Mucosa of descending colon (tissue), 3 donors: Measurements from ENCODE around the gene MYH16. TPM values are rescaled to one million over a fixed set of nuclear protein-coding genes. Genes with fewer than 3 reads are reported as not detected.

Experiments used
- ATAC-seq: fragments of 200-7000 bp; cut with Tn5 transposase; one replicate; pipeline ENCODE4 v1.9.1; 2020; ENCODE audit warnings: mild to moderate bottlenecking, moderate library complexity
- DNase-seq, 3 donors: peaks; one replicate each; pipeline ENCODE4 v3.0.0-alpha.2; 2020
- H3K36me3 ChIP-seq: fragments of 200-600 bp; one replicate; pipeline ENCODE4 v1.8.0; 2021; ENCODE audit warnings: low read depth, mild to moderate bottlenecking
- H3K4me1 ChIP-seq: fragments of 200-600 bp; one replicate; pipeline ENCODE4 v1.8.0; 2021; ENCODE audit warnings: low read depth, mild to moderate bottlenecking
- H3K4me3 ChIP-seq: fragments of 200-600 bp; one replicate; pipeline ENCODE4 v1.8.0; 2021; ENCODE audit warnings: mild to moderate bottlenecking
- H3K9me3 ChIP-seq: fragments of 200-600 bp; one replicate; pipeline ENCODE4 v1.8.0; 2021; ENCODE audit warnings: mild to moderate bottlenecking
- intact Hi-C, 2 donors: fragments of 100-400 bp; cut with DNase I in 1 of 2; cut with micrococcal nuclease in 1 of 2; formaldehyde crosslinking; loops; one replicate each; pipeline versions ENCODE4 v1.11.0 to v1.11.1; 2022; cut with DNase I, micrococcal nuclease
- total RNA-seq, 3 donors: library from RNA; stranded (reverse); fragmentation: NEBNext Ultra II Directional in 2 of 3; extraction: Animal tissue kit (Norgen Biotek cat#: 25700) in 2 of 3; gene quantifications; one replicate each; pipeline versions ENCODE4 v1.2.1 to v1.2.4, GENCODE V29; 2021 to 2023
- TF ChIP-seq, protein P1 (sequence below): fragments of 200-600 bp; IDR thresholded peaks from one replicate; pipeline ENCODE4 v1.8.0; 2022; ENCODE audit warnings: antibody characterized with exemption, mild to moderate bottlenecking
- donor health status: DM: no; HTN: no; CAD: no; lungs with moderate emphysema.
- donor health status: DM: no; HTN: no; CAD: no.
- donor health status: DM: no; HTN: yes; CAD: no.

MYH16 gene
- total RNA-seq, 3 donors from 2014 or later: not detected

DNA sequence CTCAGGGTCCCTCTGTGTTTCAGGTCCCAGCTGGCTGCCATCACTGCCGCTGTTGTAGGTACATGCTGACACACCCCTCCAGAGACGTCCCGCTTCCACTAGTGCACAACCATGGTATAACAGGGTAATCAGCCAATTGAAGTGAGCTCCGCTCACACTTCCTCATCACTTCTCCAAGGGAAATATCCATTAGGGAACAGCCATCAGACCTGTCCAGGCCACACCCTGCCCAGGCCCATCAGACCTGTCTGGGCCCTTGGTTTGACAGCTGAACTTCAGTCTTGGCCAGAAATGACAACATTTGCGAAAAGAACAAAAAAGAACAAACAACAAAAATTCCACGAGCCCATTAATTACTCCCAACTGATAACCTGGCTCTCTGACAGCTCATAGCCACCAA, 11.0 kb upstream of the MYH16 start:
- intact Hi-C loops: no loop called here
- ATAC-seq: peak; percentile 45
- TF ChIP-seq, protein P1, sequence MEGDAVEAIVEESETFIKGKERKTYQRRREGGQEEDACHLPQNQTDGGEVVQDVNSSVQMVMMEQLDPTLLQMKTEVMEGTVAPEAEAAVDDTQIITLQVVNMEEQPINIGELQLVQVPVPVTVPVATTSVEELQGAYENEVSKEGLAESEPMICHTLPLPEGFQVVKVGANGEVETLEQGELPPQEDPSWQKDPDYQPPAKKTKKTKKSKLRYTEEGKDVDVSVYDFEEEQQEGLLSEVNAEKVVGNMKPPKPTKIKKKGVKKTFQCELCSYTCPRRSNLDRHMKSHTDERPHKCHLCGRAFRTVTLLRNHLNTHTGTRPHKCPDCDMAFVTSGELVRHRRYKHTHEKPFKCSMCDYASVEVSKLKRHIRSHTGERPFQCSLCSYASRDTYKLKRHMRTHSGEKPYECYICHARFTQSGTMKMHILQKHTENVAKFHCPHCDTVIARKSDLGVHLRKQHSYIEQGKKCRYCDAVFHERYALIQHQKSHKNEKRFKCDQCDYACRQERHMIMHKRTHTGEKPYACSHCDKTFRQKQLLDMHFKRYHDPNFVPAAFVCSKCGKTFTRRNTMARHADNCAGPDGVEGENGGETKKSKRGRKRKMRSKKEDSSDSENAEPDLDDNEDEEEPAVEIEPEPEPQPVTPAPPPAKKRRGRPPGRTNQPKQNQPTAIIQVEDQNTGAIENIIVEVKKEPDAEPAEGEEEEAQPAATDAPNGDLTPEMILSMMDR: no peak
- Histone ChIP-seq H3K4me3 (no peak overlapping the region), H3K36me3 (no peaks in the 10 kb centered on the region), H3K4me1 (no peaks in the 10 kb centered on the region), H3K9me3 (no peaks in the 10 kb centered on the region)
- no peak for DNase-seq

DNA sequence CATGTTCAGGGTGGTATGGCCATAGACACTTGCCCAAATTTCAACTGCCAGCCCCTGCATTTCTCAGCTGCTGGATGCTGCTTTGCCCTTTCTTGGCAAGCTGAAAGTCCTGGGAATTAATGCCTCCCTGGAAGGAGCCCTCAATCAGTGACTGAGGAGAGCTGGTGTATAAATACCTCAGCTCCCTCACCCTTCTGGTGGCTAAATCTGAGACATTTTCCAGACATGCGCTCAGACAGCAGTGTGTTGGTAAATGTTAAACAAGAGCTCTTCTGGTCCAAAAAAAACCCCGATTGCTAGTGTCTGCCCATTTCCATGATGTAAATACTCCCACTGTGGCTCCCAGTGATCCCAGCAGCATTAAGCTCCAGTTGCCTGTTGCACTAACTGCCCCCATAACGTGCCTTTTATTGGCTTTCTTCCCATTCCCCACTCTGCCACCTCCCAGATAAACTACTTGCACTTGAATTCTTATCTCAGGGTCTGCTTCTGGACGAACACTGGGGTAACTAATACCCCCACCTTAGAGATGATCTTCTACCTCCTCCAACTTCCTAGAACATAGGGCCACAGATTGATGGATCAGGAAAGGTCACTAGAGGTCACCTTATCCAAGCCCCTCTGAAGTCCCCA, 6.7 kb upstream of the MYH16 start:
- intact Hi-C loops: no loop called here
- ATAC-seq: no peak

DNA sequence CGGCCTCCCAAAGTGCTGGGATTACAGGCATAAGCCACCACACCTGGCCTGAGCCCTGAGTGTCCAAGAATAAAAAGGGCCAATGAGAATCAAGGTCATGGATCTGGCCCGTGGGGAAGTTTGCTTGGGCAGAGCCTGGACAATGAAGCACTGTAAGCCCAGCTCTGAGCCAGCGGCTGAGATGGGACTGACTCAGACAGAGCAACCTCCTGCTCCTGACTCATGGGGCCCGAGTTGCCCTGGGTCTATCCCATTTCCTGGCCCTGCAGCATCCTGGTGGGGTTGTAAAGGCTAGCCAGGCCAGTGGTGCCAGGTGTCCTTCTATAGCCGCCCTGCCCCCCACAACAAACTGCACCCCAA, 5.2 kb upstream of the MYH16 start:
- H3K9me3 ChIP-seq: no peaks in the 10 kb centered on the region
- ATAC-seq (peak; percentile 81), DNase-seq (no peak)
- no peaks in the 10 kb centered on the region for H3K4me1 ChIP-seq
- no peak overlapping the region for H3K4me3 ChIP-seq
- no peaks in the 10 kb centered on the region for H3K36me3 ChIP-seq
- TF ChIP-seq, protein P1: no peak
- intact Hi-C loops: no loop called here

More for the DNA sequence above, 6.7 kb upstream of the MYH16 start:
- H3K9me3 ChIP-seq: no peaks in the 10 kb centered on the region
- TF ChIP-seq, protein P1: no peak
- no peak for DNase-seq
- no peaks in the 10 kb centered on the region for H3K4me1 ChIP-seq
- no peak overlapping the region for H3K4me3 ChIP-seq
- no peaks in the 10 kb centered on the region for H3K36me3 ChIP-seq

DNA sequence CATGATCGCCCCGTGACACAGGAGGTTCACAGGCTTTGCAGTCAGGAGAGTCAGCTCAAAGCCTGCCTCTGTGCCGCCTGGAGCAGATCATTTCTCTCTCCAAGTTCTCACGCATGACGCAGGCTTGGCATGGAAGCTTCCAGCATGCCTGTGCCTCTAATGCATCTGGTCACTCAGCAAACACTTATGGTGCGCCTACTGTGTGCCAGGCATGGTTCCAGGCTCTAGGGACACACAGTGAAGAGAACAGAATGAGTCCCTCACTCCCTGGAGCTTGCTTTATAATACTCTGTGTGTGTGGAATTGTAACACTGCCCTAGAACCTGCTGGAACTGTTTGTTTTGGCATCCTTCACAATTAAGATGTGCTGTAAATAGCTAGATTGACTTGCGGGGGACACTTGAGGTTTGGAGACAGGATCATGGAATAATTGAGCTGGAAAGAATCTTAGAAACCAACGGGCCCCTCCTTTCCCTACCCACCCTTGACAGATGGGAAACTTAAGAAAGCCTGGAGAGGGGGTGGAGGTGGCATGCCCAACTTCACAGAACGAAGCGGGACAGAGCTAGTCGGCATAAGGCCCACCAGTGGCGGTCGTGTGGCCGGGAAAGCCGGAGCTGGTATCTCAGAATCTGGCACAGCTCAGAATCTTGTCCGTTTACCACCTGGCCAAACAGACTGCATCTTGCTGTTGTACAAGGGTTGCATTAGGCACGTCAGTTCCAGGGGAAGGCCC, 4.6 kb upstream of the MYH16 start:
- Histone ChIP-seq H3K36me3 (no peaks in the 10 kb centered on the region), H3K4me1 (no peaks in the 10 kb centered on the region), H3K9me3 (no peaks in the 10 kb centered on the region), H3K4me3 (no peak overlapping the region)
- DNase-seq (no peak), ATAC-seq (peak; percentile 28)
- intact Hi-C loops: no loop called here
- TF ChIP-seq, protein P1: no peak

DNA sequence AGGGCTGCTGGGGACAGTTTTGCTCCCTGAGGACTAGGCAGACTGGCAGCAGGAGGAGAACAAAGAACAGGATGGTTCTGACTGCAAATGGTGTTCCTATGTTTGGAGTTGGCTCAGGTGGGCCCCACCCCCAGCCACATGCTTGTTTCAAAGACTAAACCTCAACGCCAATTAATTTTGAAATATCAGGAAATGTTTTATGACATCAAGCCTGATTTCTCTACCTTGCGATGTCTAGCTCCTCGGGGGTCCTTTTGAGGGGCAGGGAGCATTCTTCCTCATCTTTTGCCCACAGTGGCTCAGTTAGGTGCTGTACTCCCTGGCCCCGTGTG, 4.1 kb upstream of the MYH16 start:
- DNase-seq (no peak), ATAC-seq (no peak)
- H3K4me3 ChIP-seq: no peak overlapping the region
- H3K4me1 ChIP-seq: no peaks in the 10 kb centered on the region
- intact Hi-C loops: no loop called here
- H3K36me3 ChIP-seq: no peaks in the 10 kb centered on the region
- TF ChIP-seq, protein P1: no peak
- H3K9me3 ChIP-seq: no peaks in the 10 kb centered on the region
